ENCODE results near the gene PELI2.

The PELI2 gene

GRCh38 chr14:56119201-56119981, 1.2 kb downstream of the PELI2 start:
- DNase-seq = peak; percentile 30

GRCh38 chr14:56120091-56120691, 2.0 kb downstream of the PELI2 start:
- no peak for DNase-seq

- no peak for DNase-seq
These were observed 3.6 kb downstream of the PELI2 start for GRCh38 chr14:56121816-56122215.

GRCh38 chr14:56122301-56122700, 4.1 kb downstream of the PELI2 start:
- DNase-seq = no peak

GRCh38 chr14:56124327-56124726, 6.1 kb downstream of the PELI2 start:
- DNase-seq = no peak

GRCh38 chr14:56125772-56126636, 7.8 kb downstream of the PELI2 start:
- DNase-seq = no peak

- DNase-seq = no peak
These were observed 8.4 kb downstream of the PELI2 start for GRCh38 chr14:56126637-56126913.

GRCh38 chr14:56127156-56127555, 8.9 kb downstream of the PELI2 start:
- no peak for DNase-seq

GRCh38 chr14:56129092-56129491, 10.9 kb downstream of the PELI2 start:
- no peak for DNase-seq

GRCh38 chr14:56129933-56130332, 11.7 kb downstream of the PELI2 start:
- DNase-seq = no peak

GRCh38 chr14:56131004-56131864, 13.0 kb downstream of the PELI2 start:
- DNase-seq = peak; percentile 19

- no peak for DNase-seq
These were observed 13.9 kb downstream of the PELI2 start for GRCh38 chr14:56131865-56132833.

GRCh38 chr14:56133547-56133946, 15.3 kb downstream of the PELI2 start:
- DNase-seq = no peak

- DNase-seq = no peak
These were observed 16.8 kb downstream of the PELI2 start for GRCh38 chr14:56135001-56135400.

GRCh38 chr14:56135668-56136067, 17.5 kb downstream of the PELI2 start:
- no peak for DNase-seq

GRCh38 chr14:56136571-56137452, 18.6 kb downstream of the PELI2 start:
- no peak for DNase-seq

GRCh38 chr14:56137453-56137807, 19.2 kb downstream of the PELI2 start:
- no peak for DNase-seq

GRCh38 chr14:56137849-56138248, 19.6 kb downstream of the PELI2 start:
- no peak for DNase-seq

- no peak for DNase-seq
These were observed 20.7 kb downstream of the PELI2 start for GRCh38 chr14:56138928-56139327.

GRCh38 chr14:56142314-56142713, 24.1 kb downstream of the PELI2 start:
- no peak for DNase-seq

GRCh38 chr14:56143025-56143424, 24.8 kb downstream of the PELI2 start:
- DNase-seq = peak; percentile 9
